Endothelial cell of umbilical vein (primary cell): ENCODE measurements around the gene ACBD6.

Experiments
- CTCF ChIP-seq, 2 donors: IDR thresholded peaks; 1 replicate in 1 of 2; 2 replicates in 1 of 2; pipeline ENCODE4 v1.5.1; 2011; ENCODE audit warnings: low read length in 2 of 2, mild to moderate bottlenecking in 2 of 2, moderate library complexity in 2 of 2, control low read depth in 1 of 2, inconsistent platforms in 1 of 2, low read depth in 1 of 2; ENCODE audit not compliant: insufficient read depth in 1 of 2; ENCODE audit errors: extremely low read depth in 1 of 2
- EZH2 ChIP-seq: IDR thresholded peaks from 2 replicates; pipeline ENCODE4 v1.6.1; 2012; ENCODE audit warnings: borderline replicate concordance, low read depth, mild to moderate bottlenecking, moderate library complexity, low read length, inconsistent platforms; ENCODE audit not compliant: severe bottlenecking
- FOS ChIP-seq: IDR thresholded peaks from 2 replicates; pipeline ENCODE4 v1.6.1; 2011; ENCODE audit warnings: mild to moderate bottlenecking, low read length, moderate library complexity, borderline replicate concordance; ENCODE audit not compliant: insufficient read depth
- GATA2 ChIP-seq: IDR thresholded peaks from 2 replicates; pipeline ENCODE4 v1.7.0; 2011; ENCODE audit warnings: low read depth, mild to moderate bottlenecking, moderate library complexity, mixed read lengths, low read length; ENCODE audit not compliant: insufficient read length, insufficient read depth
- MAX ChIP-seq: IDR thresholded peaks from 2 replicates; pipeline ENCODE4 v1.6.1; 2011; ENCODE audit not compliant: insufficient read depth, insufficient read length
- POLR2A ChIP-seq: IDR thresholded peaks from 2 replicates; pipeline ENCODE4 v1.6.1; 2012; ENCODE audit warnings: low read depth, mild to moderate bottlenecking, control low read depth, low read length
- POLR2AphosphoS5 ChIP-seq: IDR thresholded peaks from 2 replicates; pipeline ENCODE4 v1.6.1; 2012; ENCODE audit warnings: low read depth, mild to moderate bottlenecking, control low read depth, low read length, moderate library complexity; ENCODE audit not compliant: insufficient read depth

GRCh38 chr1:180386745-180387367, 115.5 kb downstream of the ACBD6 start:
- TF ChIP-seq CTCF (IDR thresholded peaks at IDR 0.05; ENCODE audit: extremely low read depth in 1 of 2, insufficient read depth in 1 of 2, low read depth in 1 of 2, low read length in 2 of 2) (no peak), POLR2A (no peak), POLR2AphosphoS5 (no peak), EZH2 (no peak), FOS (no peak), MAX (no peak), GATA2 (no peak)
